Keratinocyte (primary cell): ENCODE measurements around the gene SEMA3E. TPM values are rescaled to one million over a fixed set of nuclear protein-coding genes. Genes with fewer than 3 reads are reported as not detected.

Experiments
- DNase-seq: peaks from one replicate; pipeline ENCODE4 v3.0.0-alpha.2; 2011; ENCODE audit warnings: low read depth, missing footprints, low spot score
- FAIRE-seq: peaks from 2 replicates; lab custom pipeline; 2011; peaks lifted over from hg19 to GRCh38; lab: Jason Lieb, UNC
- H2AFZ ChIP-seq: 2 replicates; pipeline ENCODE4 v1.6.0; 2012; ENCODE audit warnings: low read length, control low read depth, inconsistent platforms; ENCODE audit not compliant: control insufficient read depth
- H3K27ac ChIP-seq: 2 replicates; pipeline ENCODE4 v1.5.1; 2011; ENCODE audit warnings: low read length; ENCODE audit not compliant: control insufficient read depth, insufficient read depth
- H3K27me3 ChIP-seq: 3 replicates; pipeline ENCODE4 v1.6.0; 2011; ENCODE audit warnings: low read length; ENCODE audit not compliant: control insufficient read depth, insufficient read depth; ENCODE audit errors: extremely low read depth
- H3K36me3 ChIP-seq, 2 experiments: 2 replicates in 1 of 2; 3 replicates in 1 of 2; pipeline ENCODE4 v1.5.1; 2011; ENCODE audit warnings: low read length in 2 of 2, mild to moderate bottlenecking in 1 of 2; ENCODE audit not compliant: control insufficient read depth in 2 of 2, insufficient read depth in 2 of 2; ENCODE audit errors: extremely low read depth in 1 of 2
- H3K4me1 ChIP-seq: 3 replicates; pipeline ENCODE4 v1.5.1; 2011; ENCODE audit warnings: low read length; ENCODE audit not compliant: control insufficient read depth, insufficient read depth; ENCODE audit errors: extremely low read depth
- H3K4me2 ChIP-seq: 3 replicates; pipeline ENCODE4 v1.6.0; 2011; ENCODE audit warnings: low read depth, low read length; ENCODE audit not compliant: control insufficient read depth, insufficient read depth; ENCODE audit errors: extremely low read depth
- H3K4me3 ChIP-seq, 3 experiments: fragments of 200-600 bp in 1 of 3; sonication (generic) in 1 of 3; 2 replicates in 2 of 3; 3 replicates in 1 of 3; pipeline ENCODE4 v1.5.1; 2011 to 2016; ENCODE audit warnings: low read length in 3 of 3, mild to moderate bottlenecking in 3 of 3, control low read depth in 2 of 3, inconsistent platforms in 1 of 3, low read depth in 1 of 3, mixed read lengths in 1 of 3, mixed run types in 1 of 3, moderate library complexity in 1 of 3; ENCODE audit not compliant: control insufficient read depth in 2 of 3, insufficient read depth in 2 of 3; ENCODE audit errors: extremely low read depth in 1 of 3
- H3K79me2 ChIP-seq: 2 replicates; pipeline ENCODE4 v1.6.0; 2012; ENCODE audit warnings: low read length; ENCODE audit not compliant: control insufficient read depth, insufficient read depth
- H3K9ac ChIP-seq: 3 replicates; pipeline ENCODE4 v1.6.0; 2011; ENCODE audit warnings: low read length; ENCODE audit not compliant: control insufficient read depth, insufficient read depth; ENCODE audit errors: extremely low read depth
- H3K9me1 ChIP-seq: 3 replicates; pipeline ENCODE4 v1.6.0; 2011; ENCODE audit warnings: low read length; ENCODE audit not compliant: control insufficient read depth, insufficient read depth; ENCODE audit errors: extremely low read depth
- H3K9me3 ChIP-seq: 2 replicates; pipeline ENCODE4 v1.5.1; 2012; ENCODE audit warnings: low read depth, low read length; ENCODE audit not compliant: control insufficient read depth
- H4K20me1 ChIP-seq: 3 replicates; pipeline ENCODE4 v1.6.0; 2011; ENCODE audit warnings: low read length; ENCODE audit not compliant: control insufficient read depth, insufficient read depth; ENCODE audit errors: extremely low read depth
- CTCF ChIP-seq, 3 experiments: IDR thresholded peaks in 1 of 3; conservative IDR thresholded peaks in 1 of 3; optimal IDR thresholded peaks in 1 of 3; 2 replicates in 2 of 3; 3 replicates in 1 of 3; pipeline versions ENCODE3 to v1.5.1; 2011; ENCODE audit warnings: low read length in 3 of 3, mild to moderate bottlenecking in 3 of 3, moderate library complexity in 2 of 3, control low read depth in 1 of 3, inconsistent platforms in 1 of 3; ENCODE audit not compliant: insufficient read depth in 2 of 3; ENCODE audit errors: extremely low read depth in 1 of 3
- EZH2 ChIP-seq: IDR thresholded peaks from one replicate; pipeline ENCODE4 v1.6.1; 2012; ENCODE audit warnings: inconsistent platforms, mild to moderate bottlenecking, low read length, moderate library complexity
- dilution Hi-C: fragments of 300-500 bp; cut with MboI; formaldehyde crosslinking; loops from one replicate; pipeline ENCODE4 v1.7.0; 2020; ENCODE audit warnings: low sequenced_read_pairs; ENCODE audit not compliant: extremely low pct_ligation_motif_present
- polyA plus RNA-seq, 5 experiments: library from polyadenylated mRNA; depleted of rRNA in 3 of 5; stranded (reverse) in 3 of 5; stranded (forward) in 1 of 5; unstranded in 1 of 5; fragments of >200 nt; gene quantifications; 1 replicate in 1 of 5; 2 replicates in 3 of 5; 3 replicates in 1 of 5; pipeline versions ENCODE4 v1.2.1 to v1.2.3, GENCODE V29; 2011 to 2012; ENCODE audit warnings: missing spikeins in 2 of 5, low read depth in 1 of 5, low replicate concordance in 1 of 5

Gene SEMA3E
- polyA plus RNA-seq, 1 donor (not counting 4 experiments of a cell fraction or from before 2014, with no cell fraction given), result 0.21 TPM

- no peak overlapping the region for H3K4me3 ChIP-seq
- no peak overlapping the region for H2AFZ ChIP-seq
- no peak overlapping the region for H3K9ac ChIP-seq
- dilution Hi-C loops, result loop anchor here (25.0 kb wide), 1 partner anchor 260 kb away; no protein-coding TSS in a partner anchor
- no peaks in the 10 kb centered on the region for H3K79me2 ChIP-seq
- FAIRE-seq (no peak), DNase-seq (no peak)
- no peak overlapping the region for H3K4me2 ChIP-seq
- H3K9me1 ChIP-seq, result no peaks in the 10 kb centered on the region
- TF ChIP-seq EZH2 (no peak), CTCF (optimal IDR thresholded peaks at IDR 0.05 in 1 of 3, IDR thresholded peaks at IDR 0.05 in 1 of 3, conservative IDR thresholded peaks at IDR 0.05 in 1 of 3; ENCODE audit: extremely low read depth in 1 of 3, insufficient read depth in 2 of 3, low read length in 3 of 3) (no peak)
- no peaks in the 10 kb centered on the region for H3K9me3 ChIP-seq
- no peaks in the 10 kb centered on the region for H3K27me3 ChIP-seq
- no peaks in the 10 kb centered on the region for H3K36me3 ChIP-seq
- no peaks in the 10 kb centered on the region for H4K20me1 ChIP-seq
- peaks cover 4% of the 10 kb centered on the region for H3K4me1 ChIP-seq
- no peak overlapping the region for H3K27ac ChIP-seq
These were observed 23.2 kb upstream of the SEMA3E start for GRCh38 chr7:83672157-83672556.

- Histone ChIP-seq H3K36me3 (no peaks in the 10 kb centered on the region), H3K79me2 (no peaks in the 10 kb centered on the region), H3K4me2 (no peak overlapping the region), H3K9me3 (no peaks in the 10 kb centered on the region), H3K9me1 (no peaks in the 10 kb centered on the region), H2AFZ (no peak overlapping the region), H4K20me1 (no peaks in the 10 kb centered on the region), H3K4me3 (no peak overlapping the region), H3K27ac (no peak overlapping the region), H3K4me1 (no peaks in the 10 kb centered on the region), H3K9ac (no peak overlapping the region), H3K27me3 (peaks cover 3% of the 10 kb centered on the region)
- DNase-seq, result no peak
- FAIRE-seq, result no peak
- TF ChIP-seq CTCF (optimal IDR thresholded peaks at IDR 0.05 in 1 of 3, IDR thresholded peaks at IDR 0.05 in 1 of 3, conservative IDR thresholded peaks at IDR 0.05 in 1 of 3; ENCODE audit: extremely low read depth in 1 of 3, insufficient read depth in 2 of 3, low read length in 3 of 3) (no peak), EZH2 (no peak)
- dilution Hi-C loops, result loop anchor here (25.0 kb wide), 1 partner anchor 251 kb away; no protein-coding TSS in a partner anchor
These were observed 14.2 kb upstream of the SEMA3E start for GRCh38 chr7:83663131-83663530.
